Measurements from ENCODE around the gene TK2.

Gene TK2

DNA sequence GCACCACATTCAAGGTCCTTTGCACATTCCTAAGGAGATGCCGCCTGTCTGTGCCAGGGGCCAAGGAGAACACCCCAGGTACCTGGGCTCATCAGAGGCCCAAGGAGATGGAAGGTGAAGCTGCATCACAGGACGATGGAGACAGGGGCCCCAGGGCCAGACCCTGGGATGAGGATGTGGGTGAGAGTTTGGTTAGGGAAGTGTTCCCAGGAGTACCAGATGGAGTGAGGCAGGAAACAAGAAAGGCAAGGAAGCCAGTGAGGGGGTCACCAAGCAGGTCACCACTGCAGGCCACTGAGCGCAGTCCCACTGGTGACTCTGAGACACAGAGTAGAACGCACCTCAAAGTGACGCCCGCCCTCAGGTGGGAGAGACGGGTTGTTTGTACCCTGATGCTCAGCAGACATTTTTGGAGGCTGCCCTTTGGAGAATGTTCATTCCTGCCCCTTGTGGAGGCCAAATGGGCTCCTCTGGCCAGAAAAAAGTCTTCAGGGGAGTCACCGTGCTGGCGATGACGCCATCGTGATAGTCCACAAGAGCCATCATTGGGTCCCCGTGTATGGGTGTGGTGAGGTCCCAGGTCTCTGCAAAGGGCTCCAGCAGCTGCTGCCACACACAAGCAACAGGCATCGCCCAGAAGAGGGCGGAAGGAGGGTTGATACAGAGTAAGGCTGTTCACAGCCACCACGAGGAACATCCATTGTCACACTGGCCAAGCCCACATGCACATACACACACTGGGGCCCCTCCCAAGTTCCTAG is 65.3 kb downstream of the TK2 start:
- DNase-seq (ENCODE audit: low read depth), result no peak

DNA sequence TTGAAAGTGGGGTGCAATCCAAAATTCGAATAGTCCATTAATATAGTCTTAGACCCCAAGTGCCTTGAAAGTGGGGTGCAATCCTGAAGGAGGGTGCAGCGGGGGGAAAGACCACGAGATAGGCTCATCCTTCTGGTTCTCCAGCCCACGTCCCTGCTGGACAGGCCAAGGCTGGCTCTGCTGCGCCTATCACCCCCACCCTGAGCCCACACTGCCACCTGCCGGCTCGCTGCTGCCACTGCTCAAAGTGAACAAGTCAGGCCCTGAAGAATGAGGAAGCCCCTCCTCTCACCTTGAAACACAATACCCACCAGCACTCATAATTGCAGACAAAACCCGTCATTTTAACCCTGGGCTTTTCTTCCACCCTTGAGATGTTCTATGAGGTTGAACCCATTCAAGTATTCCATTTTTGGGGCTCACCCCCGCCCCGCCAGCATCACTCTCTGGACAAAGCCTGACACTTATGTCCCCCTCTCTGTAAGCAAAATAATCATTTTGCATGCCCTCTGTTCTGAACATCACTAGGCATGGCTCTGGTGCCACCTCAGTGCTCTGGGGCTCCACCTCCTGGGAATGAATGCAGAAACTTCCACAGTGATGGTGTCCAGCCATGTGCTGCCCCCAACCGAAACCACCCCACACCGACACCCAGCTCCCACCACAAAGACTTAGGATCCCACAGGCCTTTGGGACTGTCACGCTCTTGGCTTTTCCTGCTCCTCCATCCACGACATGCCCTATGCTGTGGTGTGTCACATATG is 66.1 kb downstream of the TK2 start:
- DNase-seq (ENCODE audit: low read depth), result peak; percentile 64

DNA sequence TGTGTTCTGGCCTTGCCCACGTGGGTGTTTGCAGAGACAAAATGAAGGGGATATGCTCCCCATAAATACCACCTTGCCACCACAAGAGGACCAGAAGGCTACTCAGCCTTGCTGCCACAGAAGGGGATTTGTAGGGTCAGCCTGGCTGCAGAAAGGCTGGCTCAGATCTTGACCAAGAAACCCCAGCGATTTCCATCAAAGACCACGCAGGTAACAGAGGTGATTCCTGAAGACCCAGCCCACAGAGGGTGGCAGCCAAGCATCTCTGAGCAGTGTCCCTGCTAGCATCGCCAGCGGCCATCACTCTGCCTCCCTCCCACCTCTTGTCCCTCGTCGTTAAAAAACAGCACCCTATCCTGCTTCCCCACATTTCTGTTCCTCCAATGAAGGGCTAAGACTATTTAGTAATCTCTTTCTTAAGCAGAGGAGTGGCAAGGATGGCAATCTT is 68.0 kb downstream of the TK2 start:
- DNase-seq (ENCODE audit: low read depth), result no peak

DNA sequence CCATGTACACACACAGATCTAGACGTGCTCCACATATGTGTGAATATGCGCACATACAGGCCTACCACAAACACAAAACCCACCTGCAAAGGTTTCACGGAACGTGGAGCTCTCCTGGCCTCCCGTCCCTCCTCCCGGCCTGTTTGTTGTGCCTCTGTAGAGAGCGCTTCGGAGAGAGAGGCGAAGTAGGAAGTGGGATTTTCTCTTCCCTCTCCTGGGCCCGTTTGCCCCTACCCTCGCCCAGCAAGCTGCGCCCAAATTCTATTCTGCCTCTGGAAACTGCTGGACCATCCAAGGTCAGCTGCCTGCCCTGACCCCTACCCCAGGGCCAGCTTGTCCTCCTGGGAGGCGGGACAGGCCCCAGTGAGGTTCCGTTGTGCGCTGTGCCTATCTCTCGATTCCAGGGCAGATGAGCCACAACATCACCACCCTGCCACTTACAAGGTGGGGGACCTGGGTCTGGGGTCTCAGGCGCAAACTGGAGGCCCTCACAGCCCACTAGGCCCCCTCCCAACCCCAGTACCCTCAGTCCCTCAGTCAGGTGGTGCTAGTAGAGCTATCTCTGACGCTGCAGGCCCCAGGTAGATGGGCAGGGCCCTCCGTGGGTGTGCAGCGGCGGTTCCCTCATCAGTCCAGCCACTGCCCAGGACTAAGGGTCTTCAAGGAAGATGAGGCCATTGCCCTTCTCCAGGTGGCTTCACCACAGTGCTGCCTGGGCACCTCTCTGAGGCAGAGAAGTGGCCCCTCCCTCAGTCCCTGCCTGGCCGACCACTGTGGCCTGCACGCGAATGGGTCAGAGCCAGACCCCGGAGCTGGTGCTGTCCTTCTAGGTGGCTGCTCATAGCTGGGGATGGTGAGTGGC is 68.6 kb downstream of the TK2 start:
- no peak for DNase-seq (ENCODE audit: low read depth)

DNA sequence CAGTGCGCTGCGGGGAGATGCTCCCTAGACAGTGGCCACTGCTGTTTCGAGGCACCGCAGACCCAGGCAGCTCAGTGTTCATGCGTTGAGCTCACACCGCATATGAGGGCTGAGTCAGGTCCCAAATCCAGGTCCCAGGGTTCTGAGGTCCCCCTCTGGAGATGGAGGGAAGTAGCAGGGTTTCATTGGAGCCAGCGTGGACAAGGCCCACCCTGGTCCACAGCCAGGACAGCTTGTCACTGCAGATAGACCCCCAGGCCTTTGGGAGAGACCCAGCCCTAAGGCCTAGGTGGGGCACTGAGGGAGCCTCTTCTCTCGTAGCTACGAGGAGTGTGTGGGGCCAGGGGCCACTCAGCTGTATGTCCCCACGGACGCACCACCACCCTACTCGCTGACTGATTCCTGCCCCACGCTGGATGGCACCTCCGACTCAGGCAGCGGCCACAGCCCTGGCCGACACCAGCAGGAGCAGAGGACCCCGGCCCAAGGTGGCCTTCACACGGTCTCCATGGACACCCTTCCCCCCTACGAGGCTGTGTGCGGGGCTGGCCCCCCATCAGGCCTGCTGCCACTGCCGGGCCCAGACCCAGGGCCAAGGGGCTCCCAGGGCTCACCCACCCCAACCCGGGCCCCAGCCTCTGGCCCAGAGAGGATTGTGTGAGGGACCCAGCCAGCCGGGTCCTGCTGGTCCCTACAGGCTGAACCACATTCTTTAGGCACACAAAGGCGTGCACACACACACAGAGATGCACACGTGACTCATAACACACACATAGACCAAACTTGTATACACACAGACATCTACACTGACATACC is 69.4 kb downstream of the TK2 start:
- DNase-seq (ENCODE audit: low read depth), result no peak

DNA sequence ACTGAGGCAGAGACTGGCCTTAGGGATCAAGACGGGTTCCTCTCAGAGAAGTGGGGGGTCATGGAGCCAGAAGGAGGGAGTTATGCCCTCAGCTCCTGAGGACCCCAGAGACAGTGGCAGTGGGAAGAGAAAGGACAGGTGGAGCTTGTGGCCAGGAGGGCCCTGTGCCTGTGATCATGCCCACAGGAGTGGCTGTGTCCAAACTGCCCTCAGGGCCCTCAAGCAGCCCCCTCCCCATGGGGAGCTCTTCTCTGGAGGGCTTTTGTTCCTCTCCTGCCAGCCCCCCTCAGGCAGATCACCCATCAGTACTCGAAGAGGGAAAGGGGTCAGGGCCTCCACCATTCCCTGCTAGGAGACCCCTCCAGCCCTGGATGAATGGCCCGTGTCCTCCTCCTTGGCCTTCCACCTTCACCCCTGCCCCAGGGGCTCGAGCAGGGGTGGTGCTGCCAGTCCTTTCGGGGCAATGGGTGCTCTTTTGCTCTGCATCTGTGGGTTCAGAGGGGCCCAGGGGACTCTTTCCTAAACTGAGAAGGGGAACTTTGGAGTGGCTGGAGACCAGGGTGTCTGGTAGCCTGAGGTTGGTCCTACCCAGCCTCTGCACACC is 70.2 kb downstream of the TK2 start:
- no peak for DNase-seq (ENCODE audit: low read depth)

DNA sequence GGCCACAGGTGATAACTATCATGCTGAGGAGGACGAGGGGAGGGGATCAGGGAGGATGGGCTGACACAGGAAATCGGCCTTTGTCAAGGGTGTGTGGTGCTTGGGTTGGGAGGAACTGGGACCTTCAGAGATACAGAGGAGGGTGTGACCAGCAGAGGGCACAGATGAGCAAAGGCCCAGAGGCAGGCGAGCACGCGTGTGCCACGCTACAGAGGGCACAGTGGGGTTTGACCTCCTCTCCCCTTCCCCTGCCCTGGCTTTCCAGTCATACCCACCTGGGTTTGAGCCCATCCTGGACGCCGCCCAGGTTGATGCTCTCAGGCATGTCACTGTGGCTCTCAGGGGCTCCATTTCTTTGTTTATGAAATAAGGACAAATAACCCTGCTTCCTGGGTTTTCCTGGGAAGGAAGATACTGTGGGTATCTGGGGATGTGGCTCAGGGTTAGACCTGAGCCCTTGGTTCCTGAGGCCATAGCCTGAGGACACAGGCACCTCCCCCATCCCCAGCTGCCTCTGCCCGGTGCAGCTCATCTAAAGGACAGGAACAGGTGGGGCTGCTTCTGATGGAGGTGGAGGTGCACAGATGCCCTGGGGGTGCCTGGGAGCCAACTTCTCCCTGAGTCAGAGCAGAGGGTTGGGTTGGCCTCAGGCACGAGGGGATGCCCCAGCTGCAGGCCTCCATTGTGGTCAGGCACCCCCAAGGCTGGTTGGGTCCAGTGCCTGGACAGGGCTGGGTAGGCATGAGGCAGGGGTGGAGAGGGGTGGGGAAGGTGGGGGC is 71.0 kb downstream of the TK2 start:
- peak; percentile 65 for DNase-seq (ENCODE audit: low read depth)

DNA sequence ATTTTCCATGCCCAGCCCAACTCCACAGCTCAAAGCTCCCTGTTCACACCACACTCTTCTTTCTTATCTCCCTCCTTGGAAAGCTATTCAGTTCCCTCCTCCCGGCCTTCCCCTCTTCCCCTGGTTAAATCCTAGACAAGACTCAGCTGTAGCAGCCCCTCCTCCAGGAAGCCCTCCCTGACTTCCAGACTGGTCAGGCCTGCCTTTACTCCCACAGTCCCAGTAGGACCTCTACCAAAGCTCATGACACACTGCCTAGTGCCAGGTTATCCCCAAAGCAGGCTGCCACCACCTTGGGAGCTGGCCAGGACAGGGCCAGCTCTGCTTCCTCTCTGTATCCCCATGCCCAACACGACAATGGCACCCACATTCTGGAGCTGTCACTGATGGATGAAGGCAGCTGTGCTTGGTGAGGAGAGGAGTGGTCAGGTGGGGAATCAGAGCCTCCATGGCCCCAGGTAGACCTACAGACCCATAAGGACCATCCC is 72.8 kb downstream of the TK2 start:
- no peak for DNase-seq (ENCODE audit: low read depth)

DNA sequence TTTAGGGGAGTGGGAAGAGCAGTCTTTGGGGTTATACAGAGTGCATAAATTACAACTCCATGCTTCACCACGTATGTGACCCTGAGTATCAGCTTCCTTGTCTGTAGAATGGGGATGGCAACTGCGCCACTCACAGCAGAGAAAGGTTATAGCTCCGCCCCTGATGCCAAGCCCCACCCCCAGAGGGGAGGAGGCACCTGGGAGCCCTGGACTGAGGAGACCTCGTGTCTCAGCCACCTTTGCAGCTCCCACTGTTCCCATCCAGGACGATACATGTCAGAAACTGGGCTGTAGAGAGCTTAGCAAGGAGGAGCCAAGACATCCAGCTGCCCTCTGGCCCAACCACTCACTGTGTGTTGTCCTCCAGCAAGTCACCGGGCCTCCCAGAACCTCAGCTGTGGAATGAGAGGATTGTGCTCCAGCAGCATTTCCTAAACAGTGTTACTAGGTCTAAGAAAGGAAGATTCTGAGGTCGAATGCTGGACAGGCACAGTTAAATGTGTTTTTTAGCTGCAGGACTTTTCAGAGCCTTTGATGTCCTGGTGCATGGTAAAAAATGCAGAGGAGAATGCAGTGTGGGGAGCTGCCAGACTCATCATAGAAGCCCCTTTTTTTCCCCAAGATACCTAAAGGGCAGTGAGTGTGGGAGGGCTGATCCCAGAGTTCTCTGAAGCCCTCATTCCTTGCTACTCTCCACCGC is 73.4 kb downstream of the TK2 start:
- DNase-seq (ENCODE audit: low read depth), result peak; percentile 10

DNA sequence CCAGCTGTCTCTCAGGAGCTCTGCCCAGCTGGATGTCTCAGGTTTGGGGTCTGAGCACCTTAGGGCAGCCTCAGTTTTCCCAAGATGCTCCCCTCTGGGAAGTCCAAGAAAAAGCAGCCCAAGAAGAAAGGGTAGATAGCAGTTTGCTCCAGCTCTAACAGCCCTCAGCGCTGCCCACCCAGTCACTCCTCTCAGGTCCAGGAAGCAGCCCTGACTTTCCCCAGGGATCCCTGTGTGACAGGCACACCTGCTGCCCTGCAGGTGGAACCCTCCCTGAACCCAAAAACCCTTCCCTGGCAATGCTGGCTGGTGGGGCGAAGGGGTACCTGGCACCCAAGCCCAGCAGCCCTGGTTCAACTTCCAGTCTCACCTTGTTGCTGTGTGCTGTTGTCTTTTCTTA is 74.7 kb downstream of the TK2 start:
- no peak for DNase-seq (ENCODE audit: low read depth)

DNA sequence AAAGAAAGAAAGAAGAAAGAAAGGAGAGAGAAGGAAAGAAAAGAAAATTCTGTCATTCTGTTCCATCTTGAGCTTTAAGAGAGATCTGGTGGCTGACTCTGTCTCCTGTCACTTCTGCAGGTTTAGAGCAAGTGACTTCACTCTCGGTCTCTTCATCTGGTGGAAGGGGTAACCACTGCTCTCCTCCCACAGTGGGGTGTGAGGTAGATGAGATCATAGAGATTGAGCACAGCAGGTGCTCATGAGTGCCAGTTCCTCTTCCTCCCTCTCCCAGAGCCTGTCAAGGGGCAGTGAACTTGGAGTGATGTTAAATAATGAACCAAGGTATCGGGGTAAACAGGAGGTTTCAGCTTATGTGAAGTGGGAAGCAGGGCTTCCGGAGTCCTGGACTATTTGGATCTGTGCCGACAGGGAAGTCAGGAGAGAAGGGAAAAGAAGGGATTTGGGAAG is 75.1 kb downstream of the TK2 start:
- peak; percentile 32 for DNase-seq (ENCODE audit: low read depth)

DNA sequence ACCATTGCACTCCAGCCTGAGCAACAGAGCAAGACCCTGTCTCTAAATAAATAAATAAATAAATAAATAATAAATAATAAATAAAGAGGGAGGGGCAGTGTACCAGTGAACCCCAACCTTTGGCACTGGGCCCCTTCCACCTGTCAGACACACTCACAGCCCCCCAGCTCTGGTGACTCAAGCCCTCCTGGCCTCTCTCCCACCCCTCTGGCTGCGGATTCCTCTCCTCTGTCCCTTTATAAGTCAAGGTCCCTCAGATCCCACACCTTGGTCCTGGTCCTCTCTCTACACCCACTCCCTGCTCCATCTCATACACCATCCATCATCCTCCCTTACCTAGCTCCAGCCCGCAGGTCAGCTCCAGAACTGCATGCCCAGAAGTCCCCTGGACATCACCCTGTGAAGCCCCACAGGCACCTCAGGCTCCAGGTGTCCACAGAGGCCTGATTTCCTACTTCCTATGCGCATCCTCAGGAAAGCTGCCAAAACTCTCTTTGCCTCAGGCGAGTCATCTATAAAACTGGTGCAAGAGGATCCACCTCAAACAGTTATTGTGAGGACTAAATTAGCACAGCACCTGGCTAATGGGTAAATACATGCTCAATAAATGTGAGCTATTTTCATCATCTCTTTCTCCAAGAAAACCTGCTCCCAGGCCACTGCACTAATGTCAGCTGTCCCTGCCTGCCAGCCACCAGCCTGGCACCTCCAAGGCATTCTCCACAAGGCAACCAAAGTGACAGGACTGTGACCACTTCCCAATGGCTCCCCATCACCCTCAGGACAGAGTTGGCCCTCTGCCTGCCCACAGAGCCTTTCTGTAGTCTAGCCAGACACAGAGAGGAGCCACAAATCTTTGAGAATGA is 76.0 kb downstream of the TK2 start:
- no peak for DNase-seq (ENCODE audit: low read depth)

DNA sequence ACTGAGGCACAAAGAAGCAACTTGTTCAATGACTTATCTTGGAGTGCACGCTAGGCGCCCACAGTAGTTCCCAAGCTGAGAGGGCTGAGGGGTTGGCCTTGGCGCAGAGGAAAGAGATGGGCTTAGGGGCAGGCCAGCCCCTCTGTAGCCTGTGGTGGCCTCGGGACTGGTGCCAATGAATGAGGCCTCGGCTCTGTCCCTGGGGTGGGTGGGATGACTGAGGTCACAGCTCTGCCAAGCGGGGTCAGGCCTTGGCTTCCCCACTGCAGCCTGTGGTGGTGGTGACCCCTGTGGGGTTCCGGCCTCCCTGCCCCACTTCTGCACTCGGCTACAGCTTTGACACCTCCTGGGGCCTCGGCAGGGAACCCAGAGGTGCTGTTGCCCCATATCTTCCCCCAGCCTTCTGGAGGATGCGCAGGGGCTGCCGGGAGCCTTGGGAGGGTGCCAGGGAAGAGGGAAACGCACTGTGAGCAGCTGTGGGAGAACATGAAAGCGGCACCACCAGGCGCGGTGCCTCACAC is 76.8 kb downstream of the TK2 start:
- no peak for DNase-seq (ENCODE audit: low read depth)

DNA sequence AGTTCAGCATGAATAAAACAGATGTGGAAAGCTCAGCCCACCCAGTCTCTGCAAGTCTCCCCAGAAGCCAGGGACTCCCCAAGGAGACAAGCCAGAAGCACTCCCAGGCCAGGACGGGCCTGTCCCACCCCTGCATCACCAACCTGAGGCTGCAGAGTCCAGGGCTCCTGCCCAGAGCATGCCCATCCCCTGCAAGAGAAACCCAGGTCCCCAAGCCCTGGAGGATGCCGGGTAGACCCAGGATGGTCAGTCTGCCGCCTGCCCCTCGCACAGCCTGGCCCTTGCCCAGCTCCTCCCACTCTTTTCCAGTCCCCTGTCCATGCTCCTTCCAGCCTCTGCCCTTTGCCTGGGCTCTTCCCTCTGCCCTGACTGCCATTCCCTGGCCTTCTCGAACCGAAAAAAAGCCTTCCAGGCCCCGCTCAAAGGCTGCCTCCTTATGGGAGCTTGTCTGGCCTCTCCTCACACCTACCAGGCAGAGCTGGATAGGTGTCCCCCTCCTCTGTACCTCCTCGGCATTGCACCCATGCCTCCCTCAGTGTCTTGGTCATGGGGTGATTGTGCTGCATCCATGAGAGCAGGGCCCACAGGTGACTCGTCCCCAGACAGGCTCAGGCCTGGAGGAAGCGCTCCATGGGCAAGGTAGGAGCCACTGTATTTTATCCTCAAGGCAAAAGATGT is 78.1 kb downstream of the TK2 start:
- DNase-seq (ENCODE audit: low read depth), result no peak

DNA sequence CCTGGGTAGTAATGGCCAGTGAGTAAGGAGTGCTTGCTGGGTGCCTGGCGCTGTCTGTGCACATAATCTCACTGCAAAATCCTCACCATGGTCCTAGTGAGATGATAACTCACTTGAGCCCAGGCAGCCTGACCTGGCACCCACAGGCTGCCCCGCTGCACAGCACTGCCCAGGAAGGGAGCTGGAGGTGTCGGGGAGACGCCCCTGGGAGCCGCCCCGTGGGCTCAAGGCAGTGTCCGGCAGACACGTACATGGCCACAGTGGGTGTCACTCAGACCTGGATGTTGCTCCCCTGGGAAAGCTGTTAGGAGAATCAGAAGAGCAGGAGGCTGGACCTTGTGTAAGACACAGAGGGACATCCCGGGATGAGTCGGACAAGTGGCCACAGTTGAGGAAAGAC is 78.7 kb downstream of the TK2 start:
- DNase-seq (ENCODE audit: low read depth), result no peak

DNA sequence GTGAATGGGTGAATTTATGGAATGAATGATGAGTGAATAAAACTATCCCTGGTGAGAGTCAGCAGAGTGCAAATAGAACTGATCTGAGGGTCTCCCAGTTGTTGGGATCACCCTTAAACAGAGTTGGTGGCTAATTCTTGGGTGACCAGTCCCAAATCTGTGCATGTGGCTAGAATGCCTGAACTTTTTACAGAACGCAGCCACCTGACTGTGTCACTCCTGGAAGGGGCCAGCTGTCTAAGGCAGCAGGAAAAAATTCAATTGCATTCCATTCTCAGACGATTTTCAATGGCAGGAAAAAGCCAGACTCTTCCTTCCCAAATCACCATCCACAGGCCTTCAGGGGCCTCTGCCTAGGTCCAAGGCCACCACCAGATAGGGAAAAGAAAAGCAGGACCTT is 79.4 kb downstream of the TK2 start:
- no peak for DNase-seq (ENCODE audit: low read depth)

DNA sequence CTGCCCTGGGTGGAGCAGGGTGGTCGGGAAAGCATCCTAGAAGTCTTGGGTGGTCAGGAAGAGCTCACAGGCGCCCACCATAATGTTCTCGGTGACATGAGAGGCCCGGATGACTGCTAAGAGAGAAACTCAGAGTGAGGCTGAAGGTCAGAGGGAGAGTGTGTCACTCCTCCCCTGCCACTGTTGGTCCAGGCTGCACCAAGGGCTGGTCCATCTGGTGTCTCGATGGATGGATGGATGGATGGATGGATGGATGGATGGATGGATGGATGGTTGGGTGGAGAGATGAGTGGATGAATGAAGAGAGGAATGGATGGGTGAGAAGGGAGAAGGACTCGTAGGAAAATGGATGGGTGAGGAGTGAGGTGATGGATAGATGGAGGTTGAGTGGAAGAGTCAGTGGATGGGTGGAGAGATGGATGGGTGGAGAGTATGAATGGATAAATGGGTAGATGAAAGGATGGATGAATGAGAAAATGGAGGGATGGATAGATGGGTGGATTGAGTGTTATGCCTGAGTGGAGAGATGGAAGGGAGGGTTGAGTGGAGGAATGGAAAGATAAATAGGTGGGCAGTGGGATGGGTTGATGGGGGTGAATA is 79.9 kb downstream of the TK2 start:
- DNase-seq (ENCODE audit: low read depth), result no peak
